Kidney glomerular epithelial cell (primary cell): ENCODE results near the gene ACR.
"Not testable (repeated sequence)": the region's sequence is repeated elsewhere in the genome, so short reads cannot be mapped to it uniquely, and the experiment has no call there.

Source experiments
- DNase-seq: peaks from one replicate; lab custom pipeline; 2025; lab: John Stamatoyannopoulos, UW

ACR gene

GRCh38 chr22:50732681-50733080 is 5.3 kb upstream of the ACR start:
- DNase-seq: no peak

GRCh38 chr22:50733521-50734342 is 4.3 kb upstream of the ACR start:
- no peak for DNase-seq

GRCh38 chr22:50734343-50734771 is 3.6 kb upstream of the ACR start:
- DNase-seq: no peak

GRCh38 chr22:50734986-50735738 is 2.8 kb upstream of the ACR start:
- no peak for DNase-seq

- DNase-seq: no peak
Observed at GRCh38 chr22:50735739-50736030, 2.3 kb upstream of the ACR start.

GRCh38 chr22:50738649-50739227 is 734 bp downstream of the ACR start:
- no peak for DNase-seq

GRCh38 chr22:50739279-50739691 is 1.3 kb downstream of the ACR start:
- DNase-seq: no peak

- DNase-seq: no peak
Observed at GRCh38 chr22:50739894-50740293, 1.9 kb downstream of the ACR start.

- DNase-seq: not testable (repeated sequence)
Observed at GRCh38 chr22:50740714-50741113, 2.7 kb downstream of the ACR start.

GRCh38 chr22:50744424-50744823 is 6.4 kb downstream of the ACR start:
- DNase-seq: not testable (repeated sequence)

- not testable (repeated sequence) for DNase-seq
Observed at GRCh38 chr22:50747521-50747920, 9.5 kb downstream of the ACR start.

GRCh38 chr22:50748630-50749029 is 10.6 kb downstream of the ACR start:
- DNase-seq: not testable (repeated sequence)

GRCh38 chr22:50749302-50750074 is 11.5 kb downstream of the ACR start:
- not testable (repeated sequence) for DNase-seq

- DNase-seq: not testable (repeated sequence)
Observed at GRCh38 chr22:50755251-50755650, 17.2 kb downstream of the ACR start.

GRCh38 chr22:50756406-50756805 is 18.4 kb downstream of the ACR start:
- not testable (repeated sequence) for DNase-seq

GRCh38 chr22:50756949-50757491 is 19.0 kb downstream of the ACR start:
- DNase-seq: not testable (repeated sequence)

- not testable (repeated sequence) for DNase-seq
Observed at GRCh38 chr22:50759597-50760341, 21.8 kb downstream of the ACR start.

GRCh38 chr22:50761829-50762228 is 23.8 kb downstream of the ACR start:
- DNase-seq: not testable (repeated sequence)

- not testable (repeated sequence) for DNase-seq
Observed at GRCh38 chr22:50764288-50764687, 26.3 kb downstream of the ACR start.

GRCh38 chr22:50775132-50775531 is 37.1 kb downstream of the ACR start:
- DNase-seq: not testable (repeated sequence)

GRCh38 chr22:50777631-50778030 is 39.6 kb downstream of the ACR start:
- DNase-seq: not testable (repeated sequence)
